Neural cell (in vitro differentiated cells): ENCODE measurements around the gene STEAP4.

Experiments used
- CTCF ChIP-seq: fragments of 450-650 bp; IDR thresholded peaks from 2 replicates; pipeline ENCODE4 v1.5.1; 2014; ENCODE audit warnings: antibody characterized with exemption, mild to moderate bottlenecking, moderate library complexity; ENCODE audit not compliant: poor library complexity, severe bottlenecking
- EP300 ChIP-seq: fragments of 450-650 bp; conservative IDR thresholded peaks from 2 replicates; pipeline ENCODE4 v1.6.1; 2014; ENCODE audit warnings: antibody characterized with exemption, mild to moderate bottlenecking, moderate library complexity; ENCODE audit not compliant: poor library complexity, severe bottlenecking
- EZH2 ChIP-seq: fragments of 200-600, 300-800 bp; shearing (Covaris generic), sonication (generic); IDR thresholded peaks from 2 replicates; pipeline ENCODE4 v1.6.1; 2014; ENCODE audit warnings: antibody characterized with exemption, low read length, borderline replicate concordance, mild to moderate bottlenecking; ENCODE audit not compliant: insufficient read depth, poor library complexity, severe bottlenecking
- MXI1 ChIP-seq: fragments of 450-650 bp; conservative IDR thresholded peaks from 2 replicates; pipeline ENCODE4 v1.6.1; 2014; ENCODE audit warnings: antibody characterized with exemption, mild to moderate bottlenecking; ENCODE audit not compliant: poor library complexity, severe bottlenecking
- POLR2AphosphoS5 ChIP-seq: IDR thresholded peaks from 2 replicates; pipeline ENCODE4 v1.6.1; 2012
- SMC3 ChIP-seq: fragments of 450-650 bp; conservative IDR thresholded peaks from 2 replicates; pipeline ENCODE4 v1.6.1; 2014; ENCODE audit warnings: antibody characterized with exemption, mild to moderate bottlenecking, moderate library complexity; ENCODE audit not compliant: poor library complexity
- TAF1 ChIP-seq: IDR thresholded peaks from 2 replicates; pipeline ENCODE4 v1.6.1; 2012; ENCODE audit warnings: low read depth
- TF ChIP-seq, protein P1 (sequence below): IDR thresholded peaks from 2 replicates; pipeline ENCODE4 v1.6.1; 2012; ENCODE audit warnings: borderline replicate concordance

DNA sequence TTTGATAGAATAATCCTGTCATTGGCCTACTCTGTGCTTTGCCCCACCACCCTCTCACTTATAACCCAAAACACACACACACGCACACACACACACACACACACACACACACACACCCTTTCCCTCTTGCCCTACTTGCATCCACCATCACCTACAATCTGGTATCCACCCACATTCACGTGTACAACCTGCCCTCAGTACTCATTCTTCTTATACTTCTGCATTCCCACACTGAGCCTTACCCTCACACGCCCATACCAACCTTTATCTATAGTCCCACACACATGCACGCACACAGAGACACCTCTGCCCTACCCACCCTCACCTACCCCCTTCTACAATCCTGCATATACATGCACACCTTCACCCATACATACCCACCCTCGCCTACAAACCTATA, 76.0 kb downstream of the STEAP4 start:
- TF ChIP-seq CTCF, result no peak
- no peak for TF ChIP-seq EZH2
- TF ChIP-seq EP300, result no peak
- no peak for TF ChIP-seq TAF1
- no peak for TF ChIP-seq SMC3
- no peak for TF ChIP-seq POLR2AphosphoS5
- no peak for TF ChIP-seq MXI1
- TF ChIP-seq, protein P1, sequence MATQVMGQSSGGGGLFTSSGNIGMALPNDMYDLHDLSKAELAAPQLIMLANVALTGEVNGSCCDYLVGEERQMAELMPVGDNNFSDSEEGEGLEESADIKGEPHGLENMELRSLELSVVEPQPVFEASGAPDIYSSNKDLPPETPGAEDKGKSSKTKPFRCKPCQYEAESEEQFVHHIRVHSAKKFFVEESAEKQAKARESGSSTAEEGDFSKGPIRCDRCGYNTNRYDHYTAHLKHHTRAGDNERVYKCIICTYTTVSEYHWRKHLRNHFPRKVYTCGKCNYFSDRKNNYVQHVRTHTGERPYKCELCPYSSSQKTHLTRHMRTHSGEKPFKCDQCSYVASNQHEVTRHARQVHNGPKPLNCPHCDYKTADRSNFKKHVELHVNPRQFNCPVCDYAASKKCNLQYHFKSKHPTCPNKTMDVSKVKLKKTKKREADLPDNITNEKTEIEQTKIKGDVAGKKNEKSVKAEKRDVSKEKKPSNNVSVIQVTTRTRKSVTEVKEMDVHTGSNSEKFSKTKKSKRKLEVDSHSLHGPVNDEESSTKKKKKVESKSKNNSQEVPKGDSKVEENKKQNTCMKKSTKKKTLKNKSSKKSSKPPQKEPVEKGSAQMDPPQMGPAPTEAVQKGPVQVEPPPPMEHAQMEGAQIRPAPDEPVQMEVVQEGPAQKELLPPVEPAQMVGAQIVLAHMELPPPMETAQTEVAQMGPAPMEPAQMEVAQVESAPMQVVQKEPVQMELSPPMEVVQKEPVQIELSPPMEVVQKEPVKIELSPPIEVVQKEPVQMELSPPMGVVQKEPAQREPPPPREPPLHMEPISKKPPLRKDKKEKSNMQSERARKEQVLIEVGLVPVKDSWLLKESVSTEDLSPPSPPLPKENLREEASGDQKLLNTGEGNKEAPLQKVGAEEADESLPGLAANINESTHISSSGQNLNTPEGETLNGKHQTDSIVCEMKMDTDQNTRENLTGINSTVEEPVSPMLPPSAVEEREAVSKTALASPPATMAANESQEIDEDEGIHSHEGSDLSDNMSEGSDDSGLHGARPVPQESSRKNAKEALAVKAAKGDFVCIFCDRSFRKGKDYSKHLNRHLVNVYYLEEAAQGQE, result no peak
